Endodermal cell (in vitro differentiated cells): ENCODE results near the gene SERPINE3. TPM values are rescaled to one million over a fixed set of nuclear protein-coding genes. Genes with fewer than 3 reads are reported as not detected.

Experiments used
- DNase-seq: peaks from one replicate; pipeline ENCODE4 v3.0.0-alpha.2; 2017
- H3K27ac ChIP-seq: 2 replicates; pipeline ENCODE4 v1.5.1; 2013; ENCODE audit warnings: mild to moderate bottlenecking, low read depth, low read length, moderate library complexity
- H3K27me3 ChIP-seq: 2 replicates; pipeline ENCODE4 v1.6.1; 2013; ENCODE audit warnings: mild to moderate bottlenecking, low read length, moderate library complexity; ENCODE audit not compliant: insufficient read depth, control insufficient read depth, poor library complexity, severe bottlenecking
- H3K36me3 ChIP-seq: 2 replicates; pipeline ENCODE4 v1.7.0; 2013; ENCODE audit warnings: mild to moderate bottlenecking, low read length, moderate library complexity; ENCODE audit not compliant: control insufficient read depth, insufficient read depth
- H3K4me1 ChIP-seq: one replicate; pipeline ENCODE4 v1.7.0; 2013; ENCODE audit warnings: low read length; ENCODE audit not compliant: control insufficient read depth, insufficient read depth
- H3K4me3 ChIP-seq: 2 replicates; pipeline ENCODE4 v1.5.1; 2013; ENCODE audit warnings: mild to moderate bottlenecking, low read length, moderate library complexity
- H3K9ac ChIP-seq: 2 replicates; pipeline ENCODE4 v1.6.1; 2013; ENCODE audit warnings: mild to moderate bottlenecking, low read length, moderate library complexity; ENCODE audit not compliant: poor library complexity, severe bottlenecking; ENCODE audit errors: extremely low read depth
- H3K9me3 ChIP-seq: 2 replicates; pipeline ENCODE4 v1.6.1; 2013; ENCODE audit warnings: mild to moderate bottlenecking, low read length, moderate library complexity; ENCODE audit not compliant: control insufficient read depth
- H3K27ac Mint-ChIP-seq: 2 replicates; pipeline ENCODE4 v1.8.0; 2020; ENCODE audit warnings: mixed read lengths
- H3K27me3 Mint-ChIP-seq: 2 replicates; pipeline ENCODE4 v1.8.0; 2021; ENCODE audit warnings: mild to moderate bottlenecking, mixed read lengths; ENCODE audit not compliant: insufficient read depth
- H3K36me3 Mint-ChIP-seq: 2 replicates; pipeline ENCODE4 v1.8.0; 2020; ENCODE audit warnings: low read depth, mixed read lengths
- H3K4me1 Mint-ChIP-seq: 2 replicates; pipeline ENCODE4 v1.8.0; 2020; ENCODE audit warnings: mixed read lengths
- H3K4me3 Mint-ChIP-seq: 2 replicates; pipeline ENCODE4 v1.8.0; 2020; ENCODE audit warnings: mild to moderate bottlenecking, moderate library complexity, mixed read lengths
- H3K9me3 Mint-ChIP-seq: 2 replicates; pipeline ENCODE4 v1.8.0; 2020; ENCODE audit warnings: mild to moderate bottlenecking, mixed read lengths
- CTCF ChIP-seq: fragments of 200-600 bp; sonication (generic); conservative IDR thresholded peaks from 2 replicates; pipeline ENCODE4 v1.5.0; 2021; ENCODE audit warnings: antibody characterized with exemption, mild to moderate bottlenecking
- WGBS, 2 experiments: methylation state at CpG; one replicate each; pipeline versions ENCODE4 v1.1.5 to v1.1.7; 2013; ENCODE audit warnings: missing lambda C conversion rate in 2 of 2, mixed read lengths in 1 of 2; ENCODE audit not compliant: insufficient coverage in 1 of 2, insufficient read length in 1 of 2; 5-methylcytosine and 5-hydroxymethylcytosine counted together
- total RNA-seq, 2 donors: library from RNA; stranded (reverse); fragmentation: NEBNext Ultra II Directional in 1 of 2; extraction: Animal tissue kit (Norgen Biotek cat#: 25700) in 1 of 2; gene quantifications; 2 replicates in 1 of 2; 3 replicates in 1 of 2; pipeline ENCODE4 v1.2.1, GENCODE V29; 2021

The SERPINE3 gene
- total RNA-seq, 2 donors from 2014 or later, result 0.89 TPM; not detected in 1

DNA sequence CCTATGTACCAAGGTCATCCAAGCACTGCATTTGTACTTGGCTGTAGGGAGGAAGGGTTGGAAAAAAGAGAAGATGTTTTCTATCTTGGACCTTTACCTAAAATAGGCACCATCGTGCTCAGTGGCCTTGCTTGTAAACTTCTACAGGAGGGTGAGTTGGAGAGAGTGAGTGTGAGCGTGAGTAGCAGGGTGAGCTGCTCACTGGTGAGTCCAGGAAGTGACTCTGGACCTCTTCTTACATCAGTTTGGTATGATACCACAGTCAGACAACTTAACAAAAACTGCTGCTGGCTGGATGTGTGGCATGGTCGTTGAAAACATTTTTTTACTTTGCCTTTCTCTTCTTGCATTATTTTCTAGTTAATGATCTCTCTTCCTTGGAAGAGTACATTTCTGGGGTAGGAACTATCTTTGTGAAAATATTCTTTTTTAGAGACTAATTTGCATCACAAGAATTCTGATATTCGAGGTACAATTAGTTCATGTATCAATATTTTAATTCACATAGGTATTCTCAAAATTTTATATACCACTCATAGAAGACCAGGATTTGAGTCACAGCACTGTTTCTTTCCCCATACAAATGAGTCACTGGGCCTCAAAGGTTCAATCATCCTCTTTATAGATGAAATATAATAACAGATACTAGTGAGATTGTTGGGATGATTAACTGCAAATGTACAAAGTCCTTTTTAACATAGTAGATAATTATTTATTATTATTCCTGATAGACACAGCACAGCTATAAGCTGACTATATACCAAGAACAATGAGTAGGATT lies 651 bp downstream of the SERPINE3 start:
- Histone ChIP-seq H3K4me3 (no peak overlapping the region), H3K27ac (no peak overlapping the region), H3K9me3 (no peaks in the 10 kb centered on the region), H3K36me3 (no peaks in the 10 kb centered on the region), H3K4me1 (no peaks in the 10 kb centered on the region), H3K27me3 (no peaks in the 10 kb centered on the region), H3K9ac (no peak overlapping the region)
- no peaks in the 10 kb centered on the region for H3K36me3 Mint-ChIP-seq
- no peak for TF ChIP-seq CTCF
- peaks cover 4% of the 10 kb centered on the region for H3K4me1 Mint-ChIP-seq
- DNase-seq, result no peak
- 91 to 100% methylated on average over 3 to 4 of the region's 4 CpGs for WGBS, 2 experiments
- H3K27ac Mint-ChIP-seq, result no peak overlapping the region
- H3K27me3 Mint-ChIP-seq, result no peaks in the 10 kb centered on the region
- H3K9me3 Mint-ChIP-seq, result no peaks in the 10 kb centered on the region
- H3K4me3 Mint-ChIP-seq, result no peak overlapping the region

- Histone ChIP-seq H3K9me3 (no peaks in the 10 kb centered on the region), H3K36me3 (no peaks in the 10 kb centered on the region), H3K27me3 (no peaks in the 10 kb centered on the region), H3K4me1 (no peaks in the 10 kb centered on the region), H3K27ac (no peak overlapping the region), H3K9ac (no peak overlapping the region), H3K4me3 (no peak overlapping the region)
- no peak for DNase-seq
- Mint-ChIP-seq H3K36me3 (no peaks in the 10 kb centered on the region), H3K27ac (no peak overlapping the region), H3K4me1 (peaks cover 4% of the 10 kb centered on the region), H3K9me3 (no peaks in the 10 kb centered on the region), H3K27me3 (no peaks in the 10 kb centered on the region), H3K4me3 (no peak overlapping the region)
- TF ChIP-seq CTCF, result no peak
- WGBS, 2 experiments, result 85 to 100% methylated on average over 1 to 2 of the region's 2 CpGs
These were observed 1.7 kb downstream of the SERPINE3 start for GRCh38 chr13:51341232-51341631.

GRCh38 chr13:51341791-51342190 lies 2.3 kb downstream of the SERPINE3 start:
- Histone ChIP-seq H3K27me3 (no peaks in the 10 kb centered on the region), H3K9ac (no peak overlapping the region), H3K4me1 (no peaks in the 10 kb centered on the region), H3K9me3 (no peaks in the 10 kb centered on the region), H3K36me3 (no peaks in the 10 kb centered on the region), H3K4me3 (no peak overlapping the region), H3K27ac (no peak overlapping the region)
- Mint-ChIP-seq H3K4me1 (peaks cover 4% of the 10 kb centered on the region), H3K36me3 (no peaks in the 10 kb centered on the region), H3K9me3 (no peaks in the 10 kb centered on the region), H3K4me3 (no peak overlapping the region), H3K27ac (no peak overlapping the region), H3K27me3 (no peaks in the 10 kb centered on the region)
- TF ChIP-seq CTCF, result no peak
- no peak for DNase-seq
- 93% methylated on average over 4 of the region's 4 CpGs; no CpG with 5 or more reads in 1 of the 2 experiments for WGBS, 2 experiments
